Activated CD8-positive, alpha-beta memory T cell treated with anti-CD3 and anti-CD28 coated beads, Interleukin-2, amount 50 U/mL, for 1 hour (primary cell): Measurements from ENCODE around the gene TEX13C.
"Not testable (repeated sequence)": the region's sequence is repeated elsewhere in the genome, so short reads cannot be mapped to it uniquely, and the experiment has no call there.

ENCODE experiments used
- DNase-seq: peaks from one replicate; pipeline ENCODE4 v3.0.0-alpha.2; 2020; ENCODE audit errors: extremely low read depth

The TEX13C gene

GRCh38 chrX:125319646-125320521 lies at the start of gene TEX13C:
TSS of gene TEX13C (plus strand) at chrX:125319871. CDS start at chrX:125320120, 249 bp downstream.
- no peak for DNase-seq

- DNase-seq: no peak
Measured at GRCh38 chrX:125287282-125287681, 32.4 kb upstream of the TEX13C start.

GRCh38 chrX:125288343-125288742 lies 31.3 kb upstream of the TEX13C start:
- no peak for DNase-seq

- DNase-seq: no peak
Measured at GRCh38 chrX:125289209-125289608, 30.5 kb upstream of the TEX13C start.

- no peak for DNase-seq
Measured at GRCh38 chrX:125289920-125290319, 29.8 kb upstream of the TEX13C start.

- no peak for DNase-seq
Measured at GRCh38 chrX:125291124-125291523, 28.5 kb upstream of the TEX13C start.

GRCh38 chrX:125293850-125294780 lies 25.6 kb upstream of the TEX13C start:
- DNase-seq: no peak

- DNase-seq: no peak
Measured at GRCh38 chrX:125295337-125295736, 24.3 kb upstream of the TEX13C start.

- no peak for DNase-seq
Measured at GRCh38 chrX:125298871-125299270, 20.8 kb upstream of the TEX13C start.

- no peak for DNase-seq
Measured at GRCh38 chrX:125306335-125306866, 13.3 kb upstream of the TEX13C start.

- DNase-seq: no peak
Measured at GRCh38 chrX:125308653-125309052, 11.0 kb upstream of the TEX13C start.

- DNase-seq: not testable (repeated sequence)
Measured at GRCh38 chrX:125319166-125319565, 505 bp upstream of the TEX13C start.

GRCh38 chrX:125322431-125322830 lies 2.8 kb downstream of the TEX13C start:
- DNase-seq: no peak

GRCh38 chrX:125326599-125326998 lies 6.9 kb downstream of the TEX13C start:
- DNase-seq: no peak

GRCh38 chrX:125327891-125328290 lies 8.2 kb downstream of the TEX13C start:
- DNase-seq: no peak

- no peak for DNase-seq
Measured at GRCh38 chrX:125333583-125333982, 13.9 kb downstream of the TEX13C start.

GRCh38 chrX:125340490-125340889 lies 20.8 kb downstream of the TEX13C start:
- no peak for DNase-seq

- DNase-seq: no peak
Measured at GRCh38 chrX:125374169-125374568, 54.5 kb downstream of the TEX13C start.
